Type B pancreatic cell (in vitro differentiated cells): ENCODE results near the gene KCNQ2. TPM values are rescaled to one million over a fixed set of nuclear protein-coding genes. Genes with fewer than 3 reads are reported as not detected.

Experiments
- DNase-seq: peaks from one replicate; pipeline ENCODE4 v3.0.0; 2021; ENCODE audit warnings: mixed read lengths; ENCODE audit not compliant: unreplicated experiment; ENCODE audit errors: extremely low spot score
- H3K27ac Mint-ChIP-seq: 2 replicates; pipeline ENCODE4 v1.8.0; 2021; ENCODE audit warnings: mild to moderate bottlenecking, mixed read lengths
- H3K27me3 Mint-ChIP-seq: 2 replicates; pipeline ENCODE4 v1.8.0; 2021; ENCODE audit warnings: mixed read lengths
- H3K36me3 Mint-ChIP-seq: 2 replicates; pipeline ENCODE4 v1.8.0; 2021; ENCODE audit warnings: mixed read lengths
- H3K4me1 Mint-ChIP-seq: one replicate; pipeline ENCODE4 v1.8.0; 2021; ENCODE audit warnings: mixed read lengths; ENCODE audit not compliant: unreplicated experiment
- H3K4me3 Mint-ChIP-seq: 2 replicates; pipeline ENCODE4 v1.8.0; 2021; ENCODE audit warnings: mild to moderate bottlenecking, mixed read lengths
- H3K9me3 Mint-ChIP-seq: 2 replicates; pipeline ENCODE4 v1.8.0; 2021; ENCODE audit warnings: mixed read lengths
- CTCF ChIP-seq: fragments of 200-600 bp; sonication (generic); conservative IDR thresholded peaks from 2 replicates; pipeline ENCODE4 v1.5.0; 2021; ENCODE audit warnings: antibody characterized with exemption, mild to moderate bottlenecking
- total RNA-seq: library from RNA; stranded (reverse); gene quantifications from 2 replicates; pipeline ENCODE4 v1.2.1, GENCODE V29; 2021; ENCODE audit warnings: low replicate concordance

The KCNQ2 gene
- total RNA-seq, 1 donor from 2014 or later: 47.3 TPM

DNA sequence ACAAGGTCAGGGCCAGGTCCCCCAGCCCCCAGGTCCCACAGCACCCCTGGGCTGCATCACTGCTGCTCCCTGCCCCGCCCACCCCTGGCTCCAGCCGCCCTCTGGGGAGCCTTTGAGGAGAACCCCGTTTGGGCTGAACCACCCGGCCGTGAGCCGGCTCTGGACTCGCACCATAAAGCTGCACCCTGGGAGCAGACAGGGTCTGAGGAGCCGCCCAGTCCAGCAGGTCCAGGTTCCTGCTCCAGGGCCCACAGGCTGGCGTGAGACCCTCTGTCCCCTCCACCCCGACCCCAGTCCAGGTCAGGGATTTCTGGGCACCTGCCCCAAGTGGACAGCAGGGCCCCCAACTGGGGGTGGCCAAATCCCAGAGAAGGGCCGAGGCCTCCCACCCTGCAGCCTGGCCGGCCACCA is 119.6 kb downstream of the KCNQ2 start:
- H3K27ac Mint-ChIP-seq: no peak overlapping the region
- no peaks in the 10 kb centered on the region for H3K9me3 Mint-ChIP-seq
- TF ChIP-seq CTCF: no peak
- no peak for DNase-seq
- H3K4me3 Mint-ChIP-seq: no peak overlapping the region
- peaks cover 8% of the 10 kb centered on the region for H3K4me1 Mint-ChIP-seq
- no peaks in the 10 kb centered on the region for H3K36me3 Mint-ChIP-seq
- H3K27me3 Mint-ChIP-seq: no peaks in the 10 kb centered on the region

DNA sequence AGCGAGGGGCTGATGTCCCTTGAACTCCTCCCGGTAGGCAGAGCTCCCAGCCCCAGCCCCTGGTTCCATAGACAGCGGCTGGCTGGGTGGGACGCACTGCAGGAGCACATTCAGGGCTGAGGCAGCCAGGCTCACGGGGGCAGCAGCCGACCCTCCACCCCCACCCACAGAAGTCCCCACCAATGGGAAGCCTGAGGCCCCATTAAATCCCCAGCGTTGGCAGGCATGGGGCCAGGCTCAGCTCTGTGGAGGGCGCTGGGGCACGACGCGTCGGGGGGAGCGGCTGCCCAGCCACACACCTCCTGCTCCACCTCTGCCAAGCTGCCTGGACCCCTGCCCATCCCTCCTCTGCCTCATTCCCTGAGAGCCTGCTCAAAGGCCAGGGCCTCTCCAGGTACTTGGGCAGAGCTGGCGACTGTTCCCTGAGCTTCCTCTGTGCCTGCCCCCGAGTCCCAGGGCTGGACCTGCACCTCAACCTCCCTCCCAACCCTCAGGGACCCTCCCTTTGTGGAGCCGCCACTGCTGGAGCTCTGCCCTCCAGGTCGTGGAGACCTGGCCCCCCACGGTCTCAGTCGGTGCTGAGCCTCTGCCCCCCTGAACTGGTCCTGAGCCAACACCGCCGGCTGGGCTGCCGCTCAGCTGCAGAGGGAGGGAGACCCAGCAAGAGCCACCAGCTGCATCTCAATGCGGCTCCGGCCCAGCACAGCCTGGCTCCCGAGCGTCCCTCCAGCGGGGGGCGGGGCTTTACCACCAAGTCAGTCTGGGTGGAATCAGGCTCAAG is 120.5 kb downstream of the KCNQ2 start:
- TF ChIP-seq CTCF: no peak
- H3K27me3 Mint-ChIP-seq: no peaks in the 10 kb centered on the region
- H3K27ac Mint-ChIP-seq: no peak overlapping the region
- DNase-seq: no peak
- H3K36me3 Mint-ChIP-seq: no peaks in the 10 kb centered on the region
- peaks cover 8% of the 10 kb centered on the region for H3K4me1 Mint-ChIP-seq
- no peak overlapping the region for H3K4me3 Mint-ChIP-seq
- H3K9me3 Mint-ChIP-seq: no peaks in the 10 kb centered on the region

DNA sequence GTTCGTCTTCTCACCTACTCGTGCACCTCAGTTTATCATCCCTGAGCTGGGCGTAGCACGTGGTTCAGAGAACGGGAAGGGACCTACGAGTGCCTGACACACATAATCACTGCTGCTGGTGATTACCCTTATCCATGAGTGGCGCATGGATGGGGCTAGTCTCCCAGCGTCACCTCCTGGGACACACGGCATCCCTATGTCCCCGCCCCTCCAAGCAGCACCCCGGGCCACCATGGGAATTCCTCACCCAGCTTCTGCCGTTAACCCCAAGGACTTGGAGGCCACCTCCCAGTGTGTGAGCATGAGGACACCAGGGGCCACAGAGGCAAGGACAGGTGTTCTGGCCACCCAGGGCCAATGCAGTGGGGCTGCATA is 121.1 kb downstream of the KCNQ2 start:
- Mint-ChIP-seq H3K27ac (no peak overlapping the region), H3K9me3 (no peaks in the 10 kb centered on the region), H3K4me1 (peaks cover 8% of the 10 kb centered on the region), H3K27me3 (no peaks in the 10 kb centered on the region), H3K36me3 (no peaks in the 10 kb centered on the region), H3K4me3 (no peak overlapping the region)
- no peak for TF ChIP-seq CTCF
- no peak for DNase-seq

DNA sequence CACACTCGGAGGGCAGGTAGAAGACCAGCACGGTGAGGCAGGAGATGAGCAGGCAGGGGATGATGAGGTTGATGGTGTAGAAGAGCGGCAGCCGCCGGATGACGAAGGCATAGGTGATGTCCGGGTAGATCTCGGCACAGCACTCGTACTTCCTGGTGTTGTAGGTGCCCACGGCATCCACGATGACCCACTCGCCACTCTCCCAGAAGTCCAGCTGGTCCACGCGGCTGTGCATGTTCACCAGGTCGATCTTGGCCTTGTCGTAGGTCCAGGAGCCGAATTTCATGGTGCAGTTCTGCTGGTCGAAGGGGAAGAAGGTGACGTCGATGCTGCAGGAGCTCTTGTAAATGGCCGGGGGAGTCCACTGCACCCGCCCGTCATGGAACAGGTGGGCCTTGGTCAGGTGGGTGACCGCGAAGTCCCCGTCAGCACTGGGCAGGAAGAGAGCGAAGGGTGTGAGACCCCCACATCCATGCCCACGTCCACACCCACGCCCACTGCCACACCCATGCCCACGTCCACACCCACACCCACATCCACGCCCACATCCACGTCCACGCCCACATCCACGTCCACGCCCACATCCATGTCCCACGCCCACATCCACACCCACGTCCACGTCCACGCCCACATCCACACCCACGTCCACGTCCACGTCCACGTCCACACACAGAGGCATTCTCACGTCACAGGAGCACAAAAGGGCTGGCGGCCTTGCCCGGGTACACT is 121.7 kb downstream of the KCNQ2 start:
- DNase-seq: no peak
- no peak overlapping the region for H3K27ac Mint-ChIP-seq
- H3K4me3 Mint-ChIP-seq: no peak overlapping the region
- no peak for TF ChIP-seq CTCF
- peaks cover 8% of the 10 kb centered on the region for H3K4me1 Mint-ChIP-seq
- no peaks in the 10 kb centered on the region for H3K9me3 Mint-ChIP-seq
- H3K36me3 Mint-ChIP-seq: no peaks in the 10 kb centered on the region
- H3K27me3 Mint-ChIP-seq: no peaks in the 10 kb centered on the region

Other genes with a start within 250 kb of the KCNQ2 start
- 1.2 TPM in 1 of 2 replicates, not detected in the other for gene BIRC7, start 236.8 kb downstream of the KCNQ2 start, total RNA-seq
- gene NKAIN4, start 218.2 kb downstream of the KCNQ2 start, total RNA-seq: 6.5 and 10.2 TPM in 2 replicates
- gene ARFGAP1, start 199.8 kb downstream of the KCNQ2 start, total RNA-seq: 132 and 141 TPM in 2 replicates
- gene COL20A1, start 179.5 kb downstream of the KCNQ2 start, total RNA-seq: 0.36 and 0.43 TPM in 2 replicates
- 1.8 and 9.1 TPM in 2 replicates for gene CHRNA4, start 111.3 kb downstream of the KCNQ2 start, total RNA-seq
- 20.5 and 30.2 TPM in 2 replicates for gene EEF1A2, start 26.4 kb upstream of the KCNQ2 start, total RNA-seq
- 280 and 422 TPM in 2 replicates for gene PPDPF, start 48.1 kb upstream of the KCNQ2 start, total RNA-seq
- 0.12 and 0.21 TPM in 2 replicates for gene PTK6, start 64.7 kb upstream of the KCNQ2 start, total RNA-seq
- gene SRMS, start 75.1 kb upstream of the KCNQ2 start, total RNA-seq: not detected in 2 replicates
- 0.52 and 1.4 TPM in 2 replicates for gene FNDC11, start 81.5 kb upstream of the KCNQ2 start, total RNA-seq
- gene HELZ2, start 101.6 kb upstream of the KCNQ2 start, total RNA-seq: 24.2 and 43.1 TPM in 2 replicates
- gene GMEB2, start 154.4 kb upstream of the KCNQ2 start, total RNA-seq: 11.9 and 13.9 TPM in 2 replicates
- 38.9 and 40.8 TPM in 2 replicates for gene STMN3, start 180.8 kb upstream of the KCNQ2 start, total RNA-seq
- 20.7 and 39.2 TPM in 2 replicates for gene RTEL1, start 185.7 kb upstream of the KCNQ2 start, total RNA-seq
- not detected in 2 replicates for gene TNFRSF6B, start 224.0 kb upstream of the KCNQ2 start, total RNA-seq
- 37.2 and 45.0 TPM in 2 replicates for gene ARFRP1, start 235.3 kb upstream of the KCNQ2 start, total RNA-seq
- 28.7 and 32.8 TPM in 2 replicates for gene ZGPAT, start 235.4 kb upstream of the KCNQ2 start, total RNA-seq